ENCODE measurements around the gene THAP4. TPM values are rescaled to one million over a fixed set of nuclear protein-coding genes. Genes with fewer than 3 reads are reported as not detected.
A peak's percentile ranks its signal among the peaks of the same experiment; 100 is the strongest.

THAP4 gene
- total and polyA plus RNA-seq, 8 donors, result 36.3 to 48.4 (median 42.2) TPM

GRCh38 chr2:241609859-241610793 lies 26.8 kb downstream of the THAP4 start:
- H3K9me3 ChIP-seq, result no peaks in the 10 kb centered on the region
- H3K4me3 ChIP-seq, result peak overlapping the region; percentile 51 to 56
- peak; percentile 67 to 95 (median 89) for DNase-seq
- peaks cover 0 to 12% of the 10 kb centered on the region in 2 donors for H3K36me3 ChIP-seq
- peak; percentile 99 for ATAC-seq
- intact Hi-C loops (cut with DNase I), result no loop called here
- H3K27me3 ChIP-seq, result peaks cover 0 to 5% of the 10 kb centered on the region in 2 donors
- TF ChIP-seq, protein P1, sequence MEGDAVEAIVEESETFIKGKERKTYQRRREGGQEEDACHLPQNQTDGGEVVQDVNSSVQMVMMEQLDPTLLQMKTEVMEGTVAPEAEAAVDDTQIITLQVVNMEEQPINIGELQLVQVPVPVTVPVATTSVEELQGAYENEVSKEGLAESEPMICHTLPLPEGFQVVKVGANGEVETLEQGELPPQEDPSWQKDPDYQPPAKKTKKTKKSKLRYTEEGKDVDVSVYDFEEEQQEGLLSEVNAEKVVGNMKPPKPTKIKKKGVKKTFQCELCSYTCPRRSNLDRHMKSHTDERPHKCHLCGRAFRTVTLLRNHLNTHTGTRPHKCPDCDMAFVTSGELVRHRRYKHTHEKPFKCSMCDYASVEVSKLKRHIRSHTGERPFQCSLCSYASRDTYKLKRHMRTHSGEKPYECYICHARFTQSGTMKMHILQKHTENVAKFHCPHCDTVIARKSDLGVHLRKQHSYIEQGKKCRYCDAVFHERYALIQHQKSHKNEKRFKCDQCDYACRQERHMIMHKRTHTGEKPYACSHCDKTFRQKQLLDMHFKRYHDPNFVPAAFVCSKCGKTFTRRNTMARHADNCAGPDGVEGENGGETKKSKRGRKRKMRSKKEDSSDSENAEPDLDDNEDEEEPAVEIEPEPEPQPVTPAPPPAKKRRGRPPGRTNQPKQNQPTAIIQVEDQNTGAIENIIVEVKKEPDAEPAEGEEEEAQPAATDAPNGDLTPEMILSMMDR (IDR thresholded peaks at IDR 0.05), result peak; percentile 43 to 70
- H3K4me1 ChIP-seq, result peaks cover 4 to 22% of the 10 kb centered on the region in 2 donors
- peak overlapping the region; percentile 39 to 71 for H3K27ac ChIP-seq

GRCh38 chr2:241608881-241609280 lies 28.1 kb downstream of the THAP4 start:
- H3K9me3 ChIP-seq, result no peaks in the 10 kb centered on the region
- no peak for ATAC-seq
- no peak overlapping the region for H3K27ac ChIP-seq
- peaks cover 0 to 5% of the 10 kb centered on the region in 2 donors for H3K27me3 ChIP-seq
- TF ChIP-seq, protein P1 (IDR thresholded peaks at IDR 0.05), result no peak
- peak in 1 of 4 donors; percentile 55 for DNase-seq
- H3K36me3 ChIP-seq, result peaks cover 0 to 25% of the 10 kb centered on the region in 2 donors
- H3K4me3 ChIP-seq, result no peak overlapping the region
- intact Hi-C loops (cut with DNase I), result no loop called here
- H3K4me1 ChIP-seq, result peaks cover 4 to 22% of the 10 kb centered on the region in 2 donors

DNA sequence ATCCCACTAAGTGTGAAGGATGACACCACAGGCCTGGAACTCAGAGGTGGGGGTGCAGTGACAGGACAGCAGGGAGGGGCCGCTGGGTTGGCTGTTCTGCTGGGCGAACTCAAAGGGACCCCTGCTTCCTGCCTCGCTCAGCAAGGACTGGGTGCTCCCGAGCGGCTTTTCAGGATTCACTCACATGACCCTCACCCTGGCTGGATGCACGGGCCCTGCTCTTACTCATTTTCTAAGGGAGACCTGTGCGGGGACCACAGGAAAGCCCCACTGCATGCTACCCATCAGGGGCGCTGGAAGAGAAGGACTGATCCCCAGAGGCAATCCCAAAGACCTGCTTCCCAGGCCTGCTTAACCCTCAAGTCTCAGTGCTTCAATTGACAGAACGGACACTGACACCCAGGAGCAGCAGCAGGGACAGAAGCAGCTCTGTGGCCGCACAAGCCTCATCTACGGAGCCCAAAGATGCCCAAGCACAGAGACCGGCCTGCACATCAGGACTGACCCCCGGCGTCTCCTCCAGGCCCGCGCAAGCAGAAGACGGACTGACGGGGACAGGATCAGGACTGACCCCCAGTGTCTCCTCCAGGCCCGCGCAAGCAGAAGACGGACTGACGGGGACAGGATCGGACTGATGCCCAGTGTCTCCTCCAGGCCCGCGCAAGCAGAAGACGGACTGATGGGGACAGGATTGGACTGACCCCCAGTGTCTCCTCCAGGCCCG lies 29.6 kb downstream of the THAP4 start:
- H3K36me3 ChIP-seq, result peaks cover 0 to 37% of the 10 kb centered on the region in 2 donors
- intact Hi-C loops (cut with DNase I), result no loop called here
- H3K27ac ChIP-seq, result no peak overlapping the region
- H3K27me3 ChIP-seq, result peaks cover 0 to 5% of the 10 kb centered on the region in 2 donors
- TF ChIP-seq, protein P1 (IDR thresholded peaks at IDR 0.05), result no peak
- H3K4me1 ChIP-seq, result peaks cover 4 to 22% of the 10 kb centered on the region in 2 donors
- no peak for ATAC-seq
- no peak overlapping the region for H3K4me3 ChIP-seq
- H3K9me3 ChIP-seq, result no peaks in the 10 kb centered on the region
- peak in 1 of 4 donors; percentile 57 for DNase-seq

DNA sequence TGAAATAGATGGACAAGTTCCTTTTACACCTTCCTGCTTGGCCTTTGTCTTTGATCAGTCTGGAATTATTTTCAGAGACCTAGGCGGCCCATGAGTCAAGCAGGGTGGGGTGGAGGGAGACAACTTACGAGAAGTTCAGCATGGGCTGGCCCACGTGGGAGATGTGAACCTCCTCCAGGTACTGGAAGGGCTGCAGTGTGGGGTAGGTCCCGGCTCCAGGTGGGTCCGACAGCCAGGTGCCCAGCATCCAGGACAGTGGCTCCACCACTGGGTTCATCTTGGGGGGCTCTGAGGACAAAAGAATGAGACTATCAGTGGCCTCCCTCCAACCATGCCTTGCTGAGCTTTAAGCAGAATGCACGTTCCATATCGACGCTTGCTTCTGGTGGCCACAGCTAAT lies 30.8 kb downstream of the THAP4 start:
- TF ChIP-seq, protein P1 (IDR thresholded peaks at IDR 0.05), result no peak
- Histone ChIP-seq H3K27ac (no peak overlapping the region), H3K36me3 (peaks cover 0 to 49% of the 10 kb centered on the region in 2 donors), H3K27me3 (peaks cover 0 to 5% of the 10 kb centered on the region in 2 donors), H3K9me3 (no peaks in the 10 kb centered on the region), H3K4me1 (peaks cover 4 to 17% of the 10 kb centered on the region in 2 donors), H3K4me3 (no peak overlapping the region)
- intact Hi-C loops (cut with DNase I), result no loop called here
- no peak for DNase-seq
- no peak for ATAC-seq

DNA sequence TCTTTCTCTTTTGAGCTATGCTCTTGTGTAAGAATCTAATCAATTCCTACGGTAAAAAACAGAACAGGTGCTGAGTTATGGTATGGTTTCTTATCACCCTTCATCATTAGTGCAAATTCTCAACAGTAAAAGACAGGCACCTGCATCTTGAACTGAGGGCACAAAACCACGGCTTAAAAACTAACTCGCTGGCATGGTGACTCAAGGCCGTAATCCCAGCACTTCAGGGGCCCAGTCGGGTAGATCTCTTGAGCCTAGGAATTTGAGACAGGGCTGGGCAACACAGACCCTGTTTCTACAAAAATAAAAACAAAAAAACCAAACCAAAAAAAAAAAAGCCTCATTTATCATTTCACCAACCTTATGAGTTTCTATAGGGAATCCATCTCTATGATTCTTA lies 33.3 kb downstream of the THAP4 start:
- no peaks in the 10 kb centered on the region for H3K27me3 ChIP-seq
- DNase-seq (no peak), ATAC-seq (no peak)
- H3K4me3 ChIP-seq, result no peak overlapping the region
- TF ChIP-seq, protein P1 (IDR thresholded peaks at IDR 0.05), result no peak
- H3K4me1 ChIP-seq, result no peaks in the 10 kb centered on the region
- no peak overlapping the region for H3K27ac ChIP-seq
- H3K36me3 ChIP-seq, result peaks cover 0 to 74% of the 10 kb centered on the region in 2 donors
- no peaks in the 10 kb centered on the region for H3K9me3 ChIP-seq
- intact Hi-C loops (cut with DNase I), result no loop called here
